HEK293 (cell line): ENCODE data around the gene CLASP1.

Source experiments
- CTCF ChIA-PET: fragments of 350-600 bp; formaldehyde crosslinking; extraction: SDS; loops from one replicate; lab custom pipeline; 2021; ENCODE audit warnings: antibody characterized with exemption; lab: Yijun Ruan, JAX
- POLR2A ChIA-PET: fragments of 300-600 bp; formaldehyde crosslinking; extraction: SDS; loops from one replicate; lab custom pipeline; 2020; ENCODE audit warnings: antibody characterized with exemption, inconsistent platforms; lab: Yijun Ruan, JAX
- H3K27ac ChIP-seq: fragments of 200-500 bp; sonication (Bioruptor generic); 2 replicates; pipeline ENCODE4 v1.5.1; 2014; ENCODE audit warnings: low read depth, low read length, control low read depth, inconsistent platforms; ENCODE audit errors: extremely low read depth
- H3K36me3 ChIP-seq, 2 experiments: fragments of 200-500 bp in 1 of 2; sonication (Bioruptor generic) in 1 of 2; 1 replicate in 1 of 2; 2 replicates in 1 of 2; pipeline ENCODE4 v1.5.1; 2014 to 2017; ENCODE audit warnings: inconsistent platforms in 2 of 2, low read length in 2 of 2; ENCODE audit not compliant: control insufficient read depth in 2 of 2, insufficient read depth in 1 of 2
- H3K4me1 ChIP-seq: fragments of 200-500 bp; sonication (Bioruptor generic); 2 replicates; pipeline ENCODE4 v1.5.1; 2014; ENCODE audit warnings: mild to moderate bottlenecking, low read length, inconsistent platforms; ENCODE audit not compliant: control insufficient read depth, insufficient read depth
- H3K4me3 ChIP-seq: 2 replicates; pipeline ENCODE4 v1.5.1; 2011; ENCODE audit warnings: low read depth, mild to moderate bottlenecking, control low read depth, low read length, moderate library complexity
- H3K9me3 ChIP-seq: fragments of 200-500 bp; sonication (Bioruptor generic); 2 replicates; pipeline ENCODE4 v1.5.1; 2014; ENCODE audit warnings: low read depth, low read length, inconsistent platforms; ENCODE audit not compliant: control insufficient read depth, insufficient read depth
- GFI1B ChIP-seq: fragments of 450-650 bp; formaldehyde crosslinking; IDR thresholded peaks from 2 replicates; pipeline ENCODE4 v1.5.1; 2016; ENCODE audit warnings: missing biosample characterization, missing genetic modification characterization
- GLIS1 ChIP-seq: fragments of 450-650 bp; formaldehyde crosslinking; IDR thresholded peaks from 2 replicates; pipeline ENCODE4 v1.5.1; 2016; ENCODE audit warnings: missing biosample characterization, missing genetic modification characterization
- HOXC10 ChIP-seq: sonication (generic); formaldehyde crosslinking; IDR thresholded peaks from 2 replicates; pipeline ENCODE4 v1.8.1; 2023; ENCODE audit warnings: mild to moderate bottlenecking, missing genetic modification reagents
- KLF16 ChIP-seq: fragments of 450-650 bp; formaldehyde crosslinking; IDR thresholded peaks from 2 replicates; pipeline ENCODE4 v1.5.1; 2017; ENCODE audit warnings: missing biosample characterization, missing genetic modification characterization
- OSR2 ChIP-seq: fragments of 450-650 bp; formaldehyde crosslinking; IDR thresholded peaks from 2 replicates; pipeline ENCODE4 v1.5.1; 2016; ENCODE audit warnings: missing biosample characterization, missing genetic modification characterization
- PRDM1 ChIP-seq: fragments of 450-650 bp; formaldehyde crosslinking; IDR thresholded peaks from 2 replicates; pipeline ENCODE4; 2016; ENCODE audit warnings: missing biosample characterization, missing genetic modification characterization
- SALL2 ChIP-seq: fragments of 450-650 bp; formaldehyde crosslinking; IDR thresholded peaks from 2 replicates; pipeline ENCODE4 v1.5.0; 2017; ENCODE audit warnings: missing biosample characterization, mild to moderate bottlenecking, missing genetic modification characterization, borderline replicate concordance
- SCRT2 ChIP-seq: fragments of 450-650 bp; formaldehyde crosslinking; IDR thresholded peaks from 2 replicates; pipeline ENCODE4 v1.5.1; 2016; ENCODE audit warnings: missing biosample characterization, missing genetic modification characterization
- TRIM28 ChIP-seq: IDR thresholded peaks from 2 replicates; pipeline ENCODE4 v1.6.1; 2011; ENCODE audit warnings: low read length, control low read depth, borderline replicate concordance
- ZBTB17 ChIP-seq: fragments of 450-650 bp; formaldehyde crosslinking; IDR thresholded peaks from 2 replicates; pipeline ENCODE4 v1.5.1; 2016; ENCODE audit warnings: missing biosample characterization, missing genetic modification characterization
- ZBTB20 ChIP-seq: fragments of 450-650 bp; formaldehyde crosslinking; IDR thresholded peaks from 2 replicates; pipeline ENCODE4 v1.5.1; 2016; ENCODE audit warnings: missing biosample characterization, missing genetic modification characterization
- ZBTB8A ChIP-seq: fragments of 450-650 bp; formaldehyde crosslinking; IDR thresholded peaks from 2 replicates; pipeline ENCODE4 v1.5.1; 2016; ENCODE audit warnings: missing biosample characterization, missing genetic modification characterization
- ZNF19 ChIP-seq: fragments of 450-650 bp; formaldehyde crosslinking; IDR thresholded peaks from 2 replicates; pipeline ENCODE4; 2016; ENCODE audit warnings: missing biosample characterization, missing genetic modification characterization, low read depth
- ZNF335 ChIP-seq: fragments of 450-650 bp; formaldehyde crosslinking; conservative IDR thresholded peaks from 2 replicates; pipeline ENCODE4 v1.5.1; 2016; ENCODE audit warnings: missing biosample characterization, missing genetic modification characterization
- ZNF416 ChIP-seq: fragments of 450-650 bp; formaldehyde crosslinking; IDR thresholded peaks from 2 replicates; pipeline ENCODE4 v1.5.1; 2016; ENCODE audit warnings: missing biosample characterization, missing genetic modification characterization
- ZNF76 ChIP-seq: fragments of 450-650 bp; formaldehyde crosslinking; IDR thresholded peaks from 2 replicates; pipeline ENCODE4; 2016; ENCODE audit warnings: low read depth, missing biosample characterization, missing genetic modification characterization, borderline replicate concordance
- ZSCAN30 ChIP-seq: fragments of 450-650 bp; IDR thresholded peaks from 2 replicates; pipeline ENCODE4 v1.5.1; 2018; ENCODE audit warnings: missing biosample characterization, mild to moderate bottlenecking, missing genetic modification characterization, moderate library complexity
- TF ChIP-seq, protein P1 (sequence below): fragments of 450-650 bp; formaldehyde crosslinking; IDR thresholded peaks from 2 replicates; pipeline ENCODE4 v1.5.1; 2016; ENCODE audit warnings: missing biosample characterization, missing genetic modification characterization
- TF ChIP-seq, protein P2 (sequence below): fragments of 450-650 bp; formaldehyde crosslinking; IDR thresholded peaks from 2 replicates; pipeline ENCODE4 v1.5.1; 2016; ENCODE audit warnings: missing biosample characterization, missing genetic modification characterization
- TF ChIP-seq, protein P3 (sequence below): fragments of 450-650 bp; formaldehyde crosslinking; IDR thresholded peaks from 2 replicates; pipeline ENCODE4 v1.5.1; 2016; ENCODE audit warnings: missing biosample characterization, missing genetic modification characterization
- TF ChIP-seq, protein P4 (sequence below): fragments of 450-650 bp; IDR thresholded peaks from 2 replicates; pipeline ENCODE4 v1.5.1; 2018; ENCODE audit warnings: missing biosample characterization, missing genetic modification characterization
- TF ChIP-seq, protein P5 (sequence below): fragments of 450-650 bp; formaldehyde crosslinking; IDR thresholded peaks from 2 replicates; pipeline ENCODE4 v1.5.0; 2017; ENCODE audit warnings: missing biosample characterization, missing genetic modification characterization, borderline replicate concordance

CLASP1 gene

DNA sequence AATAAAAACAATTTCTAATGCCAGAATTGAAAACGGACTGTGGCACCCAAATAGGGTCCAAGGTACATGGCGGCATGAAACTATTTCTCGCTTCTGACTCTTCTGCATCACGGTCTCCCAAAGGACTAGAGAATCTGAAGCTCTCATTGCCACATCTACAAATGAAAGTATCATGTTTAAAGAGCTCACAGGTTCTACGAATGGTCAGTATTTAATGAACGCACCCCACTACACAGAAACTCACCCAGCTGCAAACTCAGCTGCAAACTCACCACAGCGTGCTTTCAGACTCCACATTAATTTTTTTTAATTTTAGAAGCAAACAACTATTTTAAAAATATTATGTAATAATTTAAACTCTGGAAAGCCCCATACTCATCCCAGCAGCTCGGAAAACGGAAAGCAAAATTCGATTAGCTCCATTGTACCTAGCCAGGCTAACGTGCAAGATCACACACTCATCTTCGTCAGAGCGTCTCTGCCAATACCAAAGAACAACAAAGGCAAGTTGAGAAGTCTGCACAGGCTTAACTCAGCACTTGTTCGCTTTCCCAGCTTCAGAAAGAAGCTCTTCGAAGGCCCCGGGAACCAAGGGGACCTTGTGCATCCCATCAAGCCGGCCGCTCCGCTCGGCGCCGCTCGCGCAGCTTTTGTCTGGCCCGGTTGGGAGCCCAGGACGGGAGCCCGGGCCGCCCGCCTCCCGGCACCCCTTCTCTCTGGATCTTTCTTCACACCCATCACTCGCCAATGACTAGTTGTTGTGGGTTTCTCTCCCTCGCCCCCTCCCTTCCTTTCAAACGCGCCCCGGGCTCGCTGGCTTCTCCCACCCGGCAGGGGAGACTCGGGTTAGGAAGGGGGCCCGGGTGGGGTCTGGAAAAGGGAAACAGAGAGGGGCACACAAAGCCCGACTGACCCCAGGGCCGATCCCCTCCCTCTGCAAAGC lies 785 bp downstream of the CLASP1 start:
- ChIA-PET CTCF (interaction anchor here (0.8 to 0.9 kb wide), 3 partner anchors 31 to 72 kb away, joined by 3 to 4 read pairs (median 4); no protein-coding TSS in a partner anchor), POLR2A (interaction anchor here (0.5 to 3.6 kb wide), 10 partner anchors 8 to 119 kb away, joined by 3 to 39 read pairs (median 6); partner anchors contain the start of genes NIFK and RNU4ATAC)
- Histone ChIP-seq H3K9me3 (no peaks in the 10 kb centered on the region), H3K4me1 (peaks cover 6% of the 10 kb centered on the region; the same call in 1 of the 2 replicates), H3K4me3 (peak overlapping the region; percentile 94), H3K36me3 (peaks cover 0 to 3% of the 10 kb centered on the region in 2 experiments; a peak in 2 of 3 replicates), H3K27ac (peak overlapping the region; percentile 81)
- TF ChIP-seq ZNF19 (no peak), ZBTB17 (tag by site-specific recombination) (peak; percentile 54; the same call in 1 of the 2 replicates), PRDM1 (tag by site-specific recombination) (0 out of 2 replicates have a peak, but pooled peaks have one; percentile 38), ZNF416 (tag by site-specific recombination) (no peak), ZBTB20 (tag by site-specific recombination) (peak; percentile 85), SCRT2 (tag by site-specific recombination) (peak; percentile 36; the same call in 1 of the 2 replicates), ZNF76 (tag by site-specific recombination) (peak; percentile 37; the same call in 1 of the 2 replicates), TRIM28 (no peak), KLF16 (0 out of 2 replicates have a peak, but pooled peaks have one; percentile 15), GLIS1 (tag by site-specific recombination) (0 out of 2 replicates have a peak, but pooled peaks have one; percentile 10), SALL2 (tag by site-specific recombination) (no peak), ZNF335 (peak; percentile 35), OSR2 (tag by site-specific recombination) (no peak), GFI1B (tag by site-specific recombination) (no peak), ZSCAN30 (tag by site-specific recombination) (0 out of 2 replicates have a peak, but pooled peaks have one; percentile 30), ZBTB8A (tag by site-specific recombination) (peak; percentile 67), HOXC10 (CRISPR knock-in tag) (no peak)
- TF ChIP-seq, protein P1, sequence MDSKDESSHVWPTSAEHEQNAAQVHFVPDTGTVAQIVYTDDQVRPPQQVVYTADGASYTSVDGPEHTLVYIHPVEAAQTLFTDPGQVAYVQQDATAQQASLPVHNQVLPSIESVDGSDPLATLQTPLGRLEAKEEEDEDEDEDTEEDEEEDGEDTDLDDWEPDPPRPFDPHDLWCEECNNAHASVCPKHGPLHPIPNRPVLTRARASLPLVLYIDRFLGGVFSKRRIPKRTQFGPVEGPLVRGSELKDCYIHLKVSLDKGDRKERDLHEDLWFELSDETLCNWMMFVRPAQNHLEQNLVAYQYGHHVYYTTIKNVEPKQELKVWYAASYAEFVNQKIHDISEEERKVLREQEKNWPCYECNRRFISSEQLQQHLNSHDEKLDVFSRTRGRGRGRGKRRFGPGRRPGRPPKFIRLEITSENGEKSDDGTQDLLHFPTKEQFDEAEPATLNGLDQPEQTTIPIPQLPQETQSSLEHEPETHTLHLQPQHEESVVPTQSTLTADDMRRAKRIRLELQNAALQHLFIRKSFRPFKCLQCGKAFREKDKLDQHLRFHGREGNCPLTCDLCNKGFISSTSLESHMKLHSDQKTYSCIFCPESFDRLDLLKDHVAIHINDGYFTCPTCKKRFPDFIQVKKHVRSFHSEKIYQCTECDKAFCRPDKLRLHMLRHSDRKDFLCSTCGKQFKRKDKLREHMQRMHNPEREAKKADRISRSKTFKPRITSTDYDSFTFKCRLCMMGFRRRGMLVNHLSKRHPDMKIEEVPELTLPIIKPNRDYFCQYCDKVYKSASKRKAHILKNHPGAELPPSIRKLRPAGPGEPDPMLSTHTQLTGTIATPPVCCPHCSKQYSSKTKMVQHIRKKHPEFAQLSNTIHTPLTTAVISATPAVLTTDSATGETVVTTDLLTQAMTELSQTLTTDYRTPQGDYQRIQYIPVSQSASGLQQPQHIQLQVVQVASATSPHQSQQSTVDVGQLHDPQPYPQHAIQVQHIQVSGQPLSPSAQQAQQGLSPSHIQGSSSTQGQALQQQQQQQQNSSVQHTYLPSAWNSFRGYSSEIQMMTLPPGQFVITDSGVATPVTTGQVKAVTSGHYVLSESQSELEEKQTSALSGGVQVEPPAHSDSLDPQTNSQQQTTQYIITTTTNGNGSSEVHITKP (tag by site-specific recombination), result peak; percentile 78
- TF ChIP-seq, protein P2, sequence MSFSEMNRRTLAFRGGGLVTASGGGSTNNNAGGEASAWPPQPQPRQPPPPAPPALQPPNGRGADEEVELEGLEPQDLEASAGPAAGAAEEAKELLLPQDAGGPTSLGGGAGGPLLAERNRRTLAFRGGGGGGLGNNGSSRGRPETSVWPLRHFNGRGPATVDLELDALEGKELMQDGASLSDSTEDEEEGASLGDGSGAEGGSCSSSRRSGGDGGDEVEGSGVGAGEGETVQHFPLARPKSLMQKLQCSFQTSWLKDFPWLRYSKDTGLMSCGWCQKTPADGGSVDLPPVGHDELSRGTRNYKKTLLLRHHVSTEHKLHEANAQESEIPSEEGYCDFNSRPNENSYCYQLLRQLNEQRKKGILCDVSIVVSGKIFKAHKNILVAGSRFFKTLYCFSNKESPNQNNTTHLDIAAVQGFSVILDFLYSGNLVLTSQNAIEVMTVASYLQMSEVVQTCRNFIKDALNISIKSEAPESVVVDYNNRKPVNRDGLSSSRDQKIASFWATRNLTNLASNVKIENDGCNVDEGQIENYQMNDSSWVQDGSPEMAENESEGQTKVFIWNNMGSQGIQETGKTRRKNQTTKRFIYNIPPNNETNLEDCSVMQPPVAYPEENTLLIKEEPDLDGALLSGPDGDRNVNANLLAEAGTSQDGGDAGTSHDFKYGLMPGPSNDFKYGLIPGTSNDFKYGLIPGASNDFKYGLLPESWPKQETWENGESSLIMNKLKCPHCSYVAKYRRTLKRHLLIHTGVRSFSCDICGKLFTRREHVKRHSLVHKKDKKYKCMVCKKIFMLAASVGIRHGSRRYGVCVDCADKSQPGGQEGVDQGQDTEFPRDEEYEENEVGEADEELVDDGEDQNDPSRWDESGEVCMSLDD (tag by site-specific recombination), result peak; percentile 46; the same call in 1 of the 2 replicates
- TF ChIP-seq, protein P3, sequence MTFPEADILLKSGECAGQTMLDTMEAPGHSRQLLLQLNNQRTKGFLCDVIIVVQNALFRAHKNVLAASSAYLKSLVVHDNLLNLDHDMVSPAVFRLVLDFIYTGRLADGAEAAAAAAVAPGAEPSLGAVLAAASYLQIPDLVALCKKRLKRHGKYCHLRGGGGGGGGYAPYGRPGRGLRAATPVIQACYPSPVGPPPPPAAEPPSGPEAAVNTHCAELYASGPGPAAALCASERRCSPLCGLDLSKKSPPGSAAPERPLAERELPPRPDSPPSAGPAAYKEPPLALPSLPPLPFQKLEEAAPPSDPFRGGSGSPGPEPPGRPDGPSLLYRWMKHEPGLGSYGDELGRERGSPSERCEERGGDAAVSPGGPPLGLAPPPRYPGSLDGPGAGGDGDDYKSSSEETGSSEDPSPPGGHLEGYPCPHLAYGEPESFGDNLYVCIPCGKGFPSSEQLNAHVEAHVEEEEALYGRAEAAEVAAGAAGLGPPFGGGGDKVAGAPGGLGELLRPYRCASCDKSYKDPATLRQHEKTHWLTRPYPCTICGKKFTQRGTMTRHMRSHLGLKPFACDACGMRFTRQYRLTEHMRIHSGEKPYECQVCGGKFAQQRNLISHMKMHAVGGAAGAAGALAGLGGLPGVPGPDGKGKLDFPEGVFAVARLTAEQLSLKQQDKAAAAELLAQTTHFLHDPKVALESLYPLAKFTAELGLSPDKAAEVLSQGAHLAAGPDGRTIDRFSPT, result no peak
- TF ChIP-seq, protein P4, sequence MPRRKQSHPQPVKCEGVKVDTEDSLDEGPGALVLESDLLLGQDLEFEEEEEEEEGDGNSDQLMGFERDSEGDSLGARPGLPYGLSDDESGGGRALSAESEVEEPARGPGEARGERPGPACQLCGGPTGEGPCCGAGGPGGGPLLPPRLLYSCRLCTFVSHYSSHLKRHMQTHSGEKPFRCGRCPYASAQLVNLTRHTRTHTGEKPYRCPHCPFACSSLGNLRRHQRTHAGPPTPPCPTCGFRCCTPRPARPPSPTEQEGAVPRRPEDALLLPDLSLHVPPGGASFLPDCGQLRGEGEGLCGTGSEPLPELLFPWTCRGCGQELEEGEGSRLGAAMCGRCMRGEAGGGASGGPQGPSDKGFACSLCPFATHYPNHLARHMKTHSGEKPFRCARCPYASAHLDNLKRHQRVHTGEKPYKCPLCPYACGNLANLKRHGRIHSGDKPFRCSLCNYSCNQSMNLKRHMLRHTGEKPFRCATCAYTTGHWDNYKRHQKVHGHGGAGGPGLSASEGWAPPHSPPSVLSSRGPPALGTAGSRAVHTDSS, result 0 out of 2 replicates have a peak, but pooled peaks have one; percentile 3
- TF ChIP-seq, protein P5, sequence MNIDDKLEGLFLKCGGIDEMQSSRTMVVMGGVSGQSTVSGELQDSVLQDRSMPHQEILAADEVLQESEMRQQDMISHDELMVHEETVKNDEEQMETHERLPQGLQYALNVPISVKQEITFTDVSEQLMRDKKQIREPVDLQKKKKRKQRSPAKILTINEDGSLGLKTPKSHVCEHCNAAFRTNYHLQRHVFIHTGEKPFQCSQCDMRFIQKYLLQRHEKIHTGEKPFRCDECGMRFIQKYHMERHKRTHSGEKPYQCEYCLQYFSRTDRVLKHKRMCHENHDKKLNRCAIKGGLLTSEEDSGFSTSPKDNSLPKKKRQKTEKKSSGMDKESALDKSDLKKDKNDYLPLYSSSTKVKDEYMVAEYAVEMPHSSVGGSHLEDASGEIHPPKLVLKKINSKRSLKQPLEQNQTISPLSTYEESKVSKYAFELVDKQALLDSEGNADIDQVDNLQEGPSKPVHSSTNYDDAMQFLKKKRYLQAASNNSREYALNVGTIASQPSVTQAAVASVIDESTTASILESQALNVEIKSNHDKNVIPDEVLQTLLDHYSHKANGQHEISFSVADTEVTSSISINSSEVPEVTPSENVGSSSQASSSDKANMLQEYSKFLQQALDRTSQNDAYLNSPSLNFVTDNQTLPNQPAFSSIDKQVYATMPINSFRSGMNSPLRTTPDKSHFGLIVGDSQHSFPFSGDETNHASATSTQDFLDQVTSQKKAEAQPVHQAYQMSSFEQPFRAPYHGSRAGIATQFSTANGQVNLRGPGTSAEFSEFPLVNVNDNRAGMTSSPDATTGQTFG, result no peak
